Neural progenitor cell (in vitro differentiated cells): ENCODE results near the gene TCHHL1.

ENCODE experiments used
- EZH2 ChIP-seq: fragments of 200-600 bp; sonication (generic); IDR thresholded peaks from 2 replicates; pipeline ENCODE4 v1.6.1; 2017; ENCODE audit warnings: antibody characterized with exemption, mild to moderate bottlenecking, moderate library complexity
- EZH2phosphoT487 ChIP-seq: fragments of 200-600 bp; sonication (generic); IDR thresholded peaks from 2 replicates; pipeline ENCODE4 v1.6.1; 2017; ENCODE audit warnings: antibody characterized with exemption
- TF ChIP-seq, protein P1 (sequence below): fragments of 200-600 bp; sonication (generic); IDR thresholded peaks from 2 replicates; pipeline ENCODE4 v1.5.1; 2017; ENCODE audit warnings: antibody characterized with exemption, mild to moderate bottlenecking

DNA sequence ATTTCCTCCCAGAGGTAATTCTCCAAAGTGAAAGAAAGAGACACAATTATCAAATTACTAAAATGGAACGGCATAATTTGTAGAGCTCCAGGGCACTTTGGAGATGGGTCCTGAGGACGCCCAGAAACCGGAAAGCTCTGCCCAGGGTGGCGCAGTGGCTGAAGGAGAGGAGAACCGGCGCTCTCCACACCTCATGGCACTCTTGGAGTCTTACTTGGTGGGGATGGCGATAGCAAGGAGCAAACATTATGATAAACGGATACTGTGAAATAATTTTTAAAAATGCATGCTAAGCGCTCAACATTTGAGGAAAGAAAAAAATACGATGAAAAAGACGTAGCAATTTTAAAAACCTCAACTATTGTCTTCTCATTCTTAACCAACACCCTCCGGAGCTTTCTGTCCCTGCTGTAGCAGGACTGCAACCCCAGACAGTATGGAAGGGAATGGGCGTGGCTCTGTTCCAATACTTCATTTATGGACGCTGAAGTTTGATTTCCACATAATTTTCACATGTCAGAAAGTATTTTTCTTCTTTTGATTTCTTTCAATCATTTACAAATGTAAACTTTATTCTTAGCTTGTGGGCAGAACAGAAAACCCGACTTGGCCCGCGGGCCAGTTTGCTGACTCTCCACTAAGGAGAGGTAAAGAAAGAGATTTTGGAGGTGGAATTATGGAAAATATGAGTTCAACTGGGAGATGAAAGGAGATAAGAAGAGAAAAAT is 53.2 kb downstream of the TCHHL1 start:
- TF ChIP-seq, protein P1, sequence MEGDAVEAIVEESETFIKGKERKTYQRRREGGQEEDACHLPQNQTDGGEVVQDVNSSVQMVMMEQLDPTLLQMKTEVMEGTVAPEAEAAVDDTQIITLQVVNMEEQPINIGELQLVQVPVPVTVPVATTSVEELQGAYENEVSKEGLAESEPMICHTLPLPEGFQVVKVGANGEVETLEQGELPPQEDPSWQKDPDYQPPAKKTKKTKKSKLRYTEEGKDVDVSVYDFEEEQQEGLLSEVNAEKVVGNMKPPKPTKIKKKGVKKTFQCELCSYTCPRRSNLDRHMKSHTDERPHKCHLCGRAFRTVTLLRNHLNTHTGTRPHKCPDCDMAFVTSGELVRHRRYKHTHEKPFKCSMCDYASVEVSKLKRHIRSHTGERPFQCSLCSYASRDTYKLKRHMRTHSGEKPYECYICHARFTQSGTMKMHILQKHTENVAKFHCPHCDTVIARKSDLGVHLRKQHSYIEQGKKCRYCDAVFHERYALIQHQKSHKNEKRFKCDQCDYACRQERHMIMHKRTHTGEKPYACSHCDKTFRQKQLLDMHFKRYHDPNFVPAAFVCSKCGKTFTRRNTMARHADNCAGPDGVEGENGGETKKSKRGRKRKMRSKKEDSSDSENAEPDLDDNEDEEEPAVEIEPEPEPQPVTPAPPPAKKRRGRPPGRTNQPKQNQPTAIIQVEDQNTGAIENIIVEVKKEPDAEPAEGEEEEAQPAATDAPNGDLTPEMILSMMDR, result no peak
- TF ChIP-seq EZH2phosphoT487, result no peak
- TF ChIP-seq EZH2, result peak; percentile 61
